Kidney (tissue), 14 donors: ENCODE results near the gene SAMD7. TPM values are rescaled to one million over a fixed set of nuclear protein-coding genes. Genes with fewer than 3 reads are reported as not detected.

ENCODE experiments used
- DNase-seq, 5 donors: peaks; one replicate each; pipeline ENCODE4 v3.0.0-alpha.2; 2013 to 2020
- FAIRE-seq: peaks from 2 replicates; lab custom pipeline; 2012; peaks lifted over from hg19 to GRCh38; lab: Jason Lieb, UNC
- H3K27ac ChIP-seq, 2 donors: one replicate each; pipeline ENCODE4 v1.7.0; 2013; ENCODE audit warnings: low read depth in 2 of 2, low read length in 2 of 2, inconsistent platforms in 1 of 2
- H3K27me3 ChIP-seq: one replicate; pipeline ENCODE4 v1.7.1; 2013; ENCODE audit warnings: low read length, inconsistent platforms; ENCODE audit not compliant: control insufficient read depth, insufficient read depth
- H3K36me3 ChIP-seq, 3 donors: one replicate each; pipeline versions ENCODE4 v1.7.0 to v1.7.1; 2013; ENCODE audit warnings: low read length in 3 of 3, control low read depth in 1 of 3, inconsistent platforms in 1 of 3; ENCODE audit not compliant: insufficient read depth in 3 of 3, control insufficient read depth in 2 of 3
- H3K4me1 ChIP-seq, 3 donors: one replicate each; pipeline versions ENCODE4 v1.7.0 to v1.7.1; 2013; ENCODE audit warnings: low read length in 3 of 3, inconsistent platforms in 1 of 3, low read depth in 1 of 3; ENCODE audit not compliant: control insufficient read depth in 2 of 3, insufficient read depth in 2 of 3
- H3K4me3 ChIP-seq, 3 donors: one replicate each; pipeline versions ENCODE4 v1.7.0 to v1.8.1; 2013; ENCODE audit warnings: low read length in 3 of 3, control low read depth in 1 of 3, inconsistent platforms in 1 of 3
- H3K9ac ChIP-seq, 3 donors: one replicate each; pipeline versions ENCODE4 v1.7.0 to v1.7.1; 2013; ENCODE audit warnings: low read length in 3 of 3, control low read depth in 1 of 3, inconsistent platforms in 1 of 3
- H3K9me3 ChIP-seq, 3 donors: one replicate each; pipeline versions ENCODE4 v1.7.0 to v1.7.1; 2013; ENCODE audit warnings: low read length in 3 of 3, control low read depth in 1 of 3, inconsistent platforms in 1 of 3; ENCODE audit not compliant: control insufficient read depth in 2 of 3, insufficient read depth in 1 of 3
- CTCF ChIP-seq: IDR thresholded peaks from 3 replicates; pipeline ENCODE4 v1.5.1; 2012; ENCODE audit warnings: mild to moderate bottlenecking, moderate library complexity, borderline replicate concordance; ENCODE audit not compliant: insufficient read depth; ENCODE audit errors: extremely low read depth
- intact Hi-C: fragments of 100-400 bp; cut with DNase I; formaldehyde crosslinking; loops from one replicate; pipeline ENCODE4 v1.11.1; 2022
- polyA plus RNA-seq: library from polyadenylated mRNA; stranded (reverse); fragments of 350-450 nt; fragmentation: Illumina TruSeq; extraction: RNeasy Lipid Tissue Mini Kit (QIAGEN cat#74804); gene quantifications from one replicate; pipeline ENCODE4 v1.2.3, GENCODE V29; 2014; ENCODE audit warnings: low read depth, low replicate concordance; ENCODE audit not compliant: insufficient read depth
- total RNA-seq: library from RNA; stranded (reverse); fragmentation: NEBNext Ultra II Directional; extraction: Animal tissue kit (Norgen Biotek cat#: 25700); gene quantifications from one replicate; pipeline ENCODE4 v1.2.1, GENCODE V29; 2021
- donor health status: control.
- donor health status: control.
- donor health status: control.
- donor health status: control.
- donor health status: control.
- donor health status: DM: yes; HTN: yes; CAD: no.
- donor health status: Normal renal cell carcinoma (clear cell type).

The SAMD7 gene
- total and polyA plus RNA-seq, 2 donors from 2014 or later, result not detected

- Histone ChIP-seq H3K36me3 (peaks cover 10 to 57% (median 20%) of the 10 kb centered on the region in 3 donors), H3K9me3 (no peaks in the 10 kb centered on the region), H3K27ac (no peak overlapping the region), H3K4me3 (no peak overlapping the region), H3K4me1 (no peaks in the 10 kb centered on the region), H3K9ac (no peak overlapping the region), H3K27me3 (no peaks in the 10 kb centered on the region)
- intact Hi-C loops, result no loop called here
- no peak for DNase-seq
- FAIRE-seq, result no peak
- TF ChIP-seq CTCF, result no peak
These were observed 68.7 kb downstream of the SAMD7 start for GRCh38 chr3:169980055-169980454.

- FAIRE-seq (no peak), DNase-seq (peak in 1 of 5 donors; percentile 26)
- no peaks in the 10 kb centered on the region for H3K9me3 ChIP-seq
- peaks cover 20 to 49% (median 24%) of the 10 kb centered on the region in 3 donors for H3K36me3 ChIP-seq
- H3K4me1 ChIP-seq, result no peaks in the 10 kb centered on the region
- intact Hi-C loops, result no loop called here
- H3K9ac ChIP-seq, result no peak overlapping the region
- TF ChIP-seq CTCF, result no peak
- no peaks in the 10 kb centered on the region for H3K27me3 ChIP-seq
- no peak overlapping the region for H3K4me3 ChIP-seq
- H3K27ac ChIP-seq, result no peak overlapping the region
These were observed 72.9 kb downstream of the SAMD7 start for GRCh38 chr3:169984292-169984691.

Other genes starting within 250 kb of the SAMD7 start
- gene MECOM, start 247.9 kb upstream of the SAMD7 start, total RNA-seq, result 148 TPM
- gene MECOM, start 247.9 kb upstream of the SAMD7 start, polyA plus RNA-seq, result 36.0 TPM
- gene TERC, start 146.5 kb upstream of the SAMD7 start, total RNA-seq, result 2.1 TPM
- not detected for gene TERC, start 146.5 kb upstream of the SAMD7 start, polyA plus RNA-seq
- gene ACTRT3, start 142.0 kb upstream of the SAMD7 start, total RNA-seq, result 2.9 TPM
- 4.5 TPM for gene ACTRT3, start 142.0 kb upstream of the SAMD7 start, polyA plus RNA-seq
- gene MYNN, start 138.2 kb upstream of the SAMD7 start, total RNA-seq, result 14.7 TPM
- gene MYNN, start 138.2 kb upstream of the SAMD7 start, polyA plus RNA-seq, result 9.6 TPM
- gene LRRIQ4, start 98.7 kb upstream of the SAMD7 start, total RNA-seq, result not detected
- not detected for gene LRRIQ4, start 98.7 kb upstream of the SAMD7 start, polyA plus RNA-seq
- 4.0 TPM for gene LRRC34, start 98.7 kb upstream of the SAMD7 start, total RNA-seq
- 5.7 TPM for gene LRRC34, start 98.7 kb upstream of the SAMD7 start, polyA plus RNA-seq
- gene LRRC31, start 41.6 kb upstream of the SAMD7 start, total RNA-seq, result 0.76 TPM
- gene LRRC31, start 41.6 kb upstream of the SAMD7 start, polyA plus RNA-seq, result not detected
- 139 TPM for gene SEC62, start 55.2 kb downstream of the SAMD7 start, total RNA-seq
- 131 TPM for gene SEC62, start 55.2 kb downstream of the SAMD7 start, polyA plus RNA-seq
- gene GPR160, start 126.4 kb downstream of the SAMD7 start, total RNA-seq, result 24.9 TPM
- gene GPR160, start 126.4 kb downstream of the SAMD7 start, polyA plus RNA-seq, result 23.7 TPM